ENCODE data around the gene SEPTIN5. TPM values are rescaled to one million over a fixed set of nuclear protein-coding genes. Genes with fewer than 3 reads are reported as not detected.

The SEPTIN5 gene
- total and polyA plus RNA-seq, 9 of the 15 experiments (the other 6 are each of a cell fraction or from before 2014, with no cell fraction given), result 0.03 to 195 (median 119) TPM

- TF ChIP-seq, protein P1, sequence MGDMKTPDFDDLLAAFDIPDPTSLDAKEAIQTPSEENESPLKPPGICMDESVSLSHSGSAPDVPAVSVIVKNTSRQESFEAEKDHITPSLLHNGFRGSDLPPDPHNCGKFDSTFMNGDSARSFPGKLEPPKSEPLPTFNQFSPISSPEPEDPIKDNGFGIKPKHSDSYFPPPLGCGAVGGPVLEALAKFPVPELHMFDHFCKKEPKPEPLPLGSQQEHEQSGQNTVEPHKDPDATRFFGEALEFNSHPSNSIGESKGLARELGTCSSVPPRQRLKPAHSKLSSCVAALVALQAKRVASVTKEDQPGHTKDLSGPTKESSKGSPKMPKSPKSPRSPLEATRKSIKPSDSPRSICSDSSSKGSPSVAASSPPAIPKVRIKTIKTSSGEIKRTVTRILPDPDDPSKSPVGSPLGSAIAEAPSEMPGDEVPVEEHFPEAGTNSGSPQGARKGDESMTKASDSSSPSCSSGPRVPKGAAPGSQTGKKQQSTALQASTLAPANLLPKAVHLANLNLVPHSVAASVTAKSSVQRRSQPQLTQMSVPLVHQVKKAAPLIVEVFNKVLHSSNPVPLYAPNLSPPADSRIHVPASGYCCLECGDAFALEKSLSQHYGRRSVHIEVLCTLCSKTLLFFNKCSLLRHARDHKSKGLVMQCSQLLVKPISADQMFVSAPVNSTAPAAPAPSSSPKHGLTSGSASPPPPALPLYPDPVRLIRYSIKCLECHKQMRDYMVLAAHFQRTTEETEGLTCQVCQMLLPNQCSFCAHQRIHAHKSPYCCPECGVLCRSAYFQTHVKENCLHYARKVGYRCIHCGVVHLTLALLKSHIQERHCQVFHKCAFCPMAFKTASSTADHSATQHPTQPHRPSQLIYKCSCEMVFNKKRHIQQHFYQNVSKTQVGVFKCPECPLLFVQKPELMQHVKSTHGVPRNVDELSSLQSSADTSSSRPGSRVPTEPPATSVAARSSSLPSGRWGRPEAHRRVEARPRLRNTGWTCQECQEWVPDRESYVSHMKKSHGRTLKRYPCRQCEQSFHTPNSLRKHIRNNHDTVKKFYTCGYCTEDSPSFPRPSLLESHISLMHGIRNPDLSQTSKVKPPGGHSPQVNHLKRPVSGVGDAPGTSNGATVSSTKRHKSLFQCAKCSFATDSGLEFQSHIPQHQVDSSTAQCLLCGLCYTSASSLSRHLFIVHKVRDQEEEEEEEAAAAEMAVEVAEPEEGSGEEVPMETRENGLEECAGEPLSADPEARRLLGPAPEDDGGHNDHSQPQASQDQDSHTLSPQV (IDR thresholded peaks at IDR 0.05), result no peak
- TF ChIP-seq XRCC3 (IDR thresholded peaks at IDR 0.05), result no peak
- peak in 1 of 2 experiments; percentile 82; a peak in 2 of 4 replicates for TF ChIP-seq SRF (CRISPR knock-in tag; IDR thresholded peaks at IDR 0.05)
- TF ChIP-seq HBP1 (CRISPR knock-in tag; IDR thresholded peaks at IDR 0.05), result no peak
- peak; percentile 91 for TF ChIP-seq RBBP5 (IDR thresholded peaks at IDR 0.05; ENCODE audit: borderline replicate concordance, insufficient read depth, low read length, poor library complexity, severe bottlenecking)
- peak; percentile 84; the same call in 1 of the 2 replicates for TF ChIP-seq HDGF (IDR thresholded peaks at IDR 0.05)
- no peak for TF ChIP-seq ZNF431 (CRISPR knock-in tag; IDR thresholded peaks at IDR 0.05)
- TF ChIP-seq KLF13 (tag; IDR thresholded peaks at IDR 0.05; ENCODE audit: borderline replicate concordance, low read depth), result peak; percentile 82
- no peak for TF ChIP-seq PHB2 (IDR thresholded peaks at IDR 0.05; ENCODE audit: low read depth)
- TF ChIP-seq TCF7 (IDR thresholded peaks at IDR 0.05; ENCODE audit: borderline replicate concordance), result no peak
- TF ChIP-seq CXXC5 (CRISPR knock-in tag; IDR thresholded peaks at IDR 0.05), result peak; percentile 98
- TF ChIP-seq KDM2B (CRISPR knock-in tag; IDR thresholded peaks at IDR 0.05), result peak; percentile 100
- TF ChIP-seq, protein P2, sequence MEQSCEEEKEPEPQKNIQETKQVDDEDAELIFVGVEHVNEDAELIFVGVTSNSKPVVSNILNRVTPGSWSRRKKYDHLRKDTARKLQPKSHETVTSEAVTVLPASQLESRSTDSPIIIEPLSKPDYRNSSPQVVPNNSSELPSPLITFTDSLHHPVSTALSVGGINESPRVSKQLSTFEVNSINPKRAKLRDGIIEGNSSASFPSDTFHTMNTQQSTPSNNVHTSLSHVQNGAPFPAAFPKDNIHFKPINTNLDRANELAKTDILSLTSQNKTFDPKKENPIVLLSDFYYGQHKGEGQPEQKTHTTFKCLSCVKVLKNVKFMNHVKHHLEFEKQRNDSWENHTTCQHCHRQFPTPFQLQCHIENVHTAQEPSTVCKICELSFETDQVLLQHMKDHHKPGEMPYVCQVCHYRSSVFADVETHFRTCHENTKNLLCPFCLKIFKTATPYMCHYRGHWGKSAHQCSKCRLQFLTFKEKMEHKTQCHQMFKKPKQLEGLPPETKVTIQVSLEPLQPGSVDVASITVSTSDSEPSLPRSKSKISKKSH (CRISPR knock-in tag; IDR thresholded peaks at IDR 0.05), result no peak
- TF ChIP-seq FOSL1 (tag; conservative IDR thresholded peaks at IDR 0.05), result no peak
- no peak for TF ChIP-seq RBM15 (IDR thresholded peaks at IDR 0.05; ENCODE audit: insufficient read depth, low read length)
- no peak for TF ChIP-seq SNRNP70 (optimal IDR thresholded peaks at IDR 0.05; ENCODE audit: low read depth, low read length)
- no peak for TF ChIP-seq SMARCB1 (IDR thresholded peaks at IDR 0.05; ENCODE audit: insufficient read length, low read depth)
- no peak for TF ChIP-seq ZNF551 (CRISPR knock-in tag; IDR thresholded peaks at IDR 0.05)
- no peak for TF ChIP-seq FOXM1 (IDR thresholded peaks at IDR 0.05; ENCODE audit: low read depth)
- TF ChIP-seq FOXM1 (CRISPR knock-in tag; IDR thresholded peaks at IDR 0.05; ENCODE audit: low read depth), result no peak
- TF ChIP-seq CGGBP1 (CRISPR knock-in tag; IDR thresholded peaks at IDR 0.05), result no peak; the same call in 1 of the 2 replicates
Observed at GRCh38 chr22:19756288-19757128, 42.2 kb downstream of the SEPTIN5 start (continued).
